ENCODE measurements around the gene CNTN4.

- TF ChIP-seq CTCF (optimal IDR thresholded peaks at IDR 0.05 in 1 of 3, IDR thresholded peaks at IDR 0.05 in 1 of 3, conservative IDR thresholded peaks at IDR 0.05 in 1 of 3; ENCODE audit: extremely low read depth in 1 of 3, insufficient read depth in 2 of 3, low read length in 3 of 3) = no peak
- no peak for TF ChIP-seq EZH2 (IDR thresholded peaks at IDR 0.05; ENCODE audit: low read length)
Observed at GRCh38 chr3:2880218-2880756, 781.6 kb downstream of the CNTN4 start.

Measured in keratinocyte (primary cell).